CD4-positive, CD25-positive, alpha-beta regulatory T cell (primary cell): ENCODE data around the gene PIK3C2G. TPM values are rescaled to one million over a fixed set of nuclear protein-coding genes. Genes with fewer than 3 reads are reported as not detected.

Source experiments
- ATAC-seq, 2 donors: fragments of 150-1000 bp; cut with Tn5 transposase; one replicate each; pipeline ENCODE4 v1.10.0; 2021; ENCODE audit warnings: low read depth in 2 of 2, moderate number of reproducible peaks in 2 of 2, moderate library complexity in 1 of 2
- DNase-seq, 3 donors: peaks; one replicate each; pipeline versions ENCODE4 v3.0.0 to v3.0.0-alpha.2; 2012 to 2022; ENCODE audit warnings: mixed read lengths in 1 of 3
- H3K27ac ChIP-seq: one replicate; pipeline ENCODE4 v1.7.0; 2013; ENCODE audit warnings: mild to moderate bottlenecking, low read length; ENCODE audit not compliant: insufficient read depth, poor library complexity, severe bottlenecking
- H3K27me3 ChIP-seq: one replicate; pipeline ENCODE4 v1.7.0; 2013; ENCODE audit warnings: low read length; ENCODE audit not compliant: control insufficient read depth, insufficient read depth
- H3K36me3 ChIP-seq: one replicate; pipeline ENCODE4 v1.7.0; 2013; ENCODE audit warnings: mild to moderate bottlenecking, low read length, moderate library complexity; ENCODE audit not compliant: control insufficient read depth, insufficient read depth
- H3K4me1 ChIP-seq: 2 replicates; pipeline ENCODE4 v1.7.0; 2013; ENCODE audit warnings: mild to moderate bottlenecking, low read length; ENCODE audit not compliant: insufficient read depth, control insufficient read depth, poor library complexity, severe bottlenecking
- H3K4me3 ChIP-seq: one replicate; pipeline ENCODE4 v1.7.0; 2013; ENCODE audit warnings: low read depth, mild to moderate bottlenecking, low read length, moderate library complexity
- H3K9me3 ChIP-seq, 2 experiments: 1 replicate in 1 of 2; 2 replicates in 1 of 2; pipeline ENCODE4 v1.7.0; 2013; ENCODE audit warnings: low read length in 2 of 2, mild to moderate bottlenecking in 1 of 2, moderate library complexity in 1 of 2; ENCODE audit not compliant: control insufficient read depth in 2 of 2
- H3K27ac Mint-ChIP-seq, 3 donors: one replicate each; pipeline ENCODE4 v1.8.0; 2020 to 2022; ENCODE audit warnings: mild to moderate bottlenecking in 3 of 3, mixed read lengths in 3 of 3, moderate library complexity in 2 of 3
- H3K27me3 Mint-ChIP-seq: one replicate; pipeline ENCODE4 v1.8.0; 2022; ENCODE audit warnings: mild to moderate bottlenecking, mixed read lengths
- H3K36me3 Mint-ChIP-seq: one replicate; pipeline ENCODE4 v1.8.0; 2020; ENCODE audit warnings: mixed read lengths
- H3K4me1 Mint-ChIP-seq, 4 donors: one replicate each; pipeline ENCODE4 v1.8.0; 2020 to 2022; ENCODE audit warnings: mixed read lengths in 4 of 4, mild to moderate bottlenecking in 1 of 4
- H3K4me3 Mint-ChIP-seq, 4 donors: one replicate each; pipeline ENCODE4 v1.8.0; 2020 to 2022; ENCODE audit warnings: mild to moderate bottlenecking in 4 of 4, mixed read lengths in 4 of 4, moderate library complexity in 3 of 4
- H3K9me3 Mint-ChIP-seq, 7 donors: one replicate each; pipeline ENCODE4 v1.8.0; 2020 to 2022; ENCODE audit warnings: mixed read lengths in 7 of 7, mild to moderate bottlenecking in 3 of 7, moderate library complexity in 2 of 7
- polyA plus RNA-seq, 4 donors: library from polyadenylated mRNA; unstranded; fragments of 300-500 nt; fragmentation: Illumina TruSeq; gene quantifications; one replicate each; pipeline ENCODE4 v1.2.3, GENCODE V29; 2021
- total RNA-seq: library from RNA; stranded (reverse); gene quantifications from one replicate; pipeline ENCODE4 v1.2.3, GENCODE V29; 2022

PIK3C2G gene
- total and polyA plus RNA-seq, 5 donors from 2014 or later, result not detected

DNA sequence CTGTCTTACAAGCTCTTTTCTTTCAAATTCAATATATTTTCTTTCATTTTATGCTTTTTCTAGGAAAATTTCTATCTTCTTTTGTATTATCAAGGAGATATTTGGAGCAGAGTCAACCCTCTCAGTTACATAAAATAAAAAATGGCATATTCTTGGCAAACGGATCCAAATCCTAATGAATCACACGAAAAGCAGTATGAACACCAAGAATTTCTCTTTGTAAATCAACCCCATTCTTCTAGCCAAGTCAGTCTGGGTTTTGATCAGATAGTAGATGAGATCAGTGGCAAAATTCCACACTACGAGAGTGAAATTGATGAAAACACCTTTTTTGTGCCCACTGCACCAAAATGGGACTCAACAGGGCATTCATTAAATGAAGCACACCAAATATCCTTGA, 20.6 kb downstream of the PIK3C2G start:
- no peaks in the 10 kb centered on the region for H3K36me3 Mint-ChIP-seq
- Histone ChIP-seq H3K4me1 (no peaks in the 10 kb centered on the region), H3K27me3 (no peaks in the 10 kb centered on the region), H3K36me3 (no peaks in the 10 kb centered on the region), H3K4me3 (no peak overlapping the region), H3K9me3 (no peaks in the 10 kb centered on the region), H3K27ac (no peak overlapping the region)
- DNase-seq (no peak), ATAC-seq (no peak)
- no peak overlapping the region for H3K27ac Mint-ChIP-seq
- peaks cover 0 to 21% (median 3%) of the 10 kb centered on the region in 7 donors for H3K9me3 Mint-ChIP-seq
- no peaks in the 10 kb centered on the region for H3K4me1 Mint-ChIP-seq
- no peaks in the 10 kb centered on the region for H3K27me3 Mint-ChIP-seq
- H3K4me3 Mint-ChIP-seq, result no peak overlapping the region

DNA sequence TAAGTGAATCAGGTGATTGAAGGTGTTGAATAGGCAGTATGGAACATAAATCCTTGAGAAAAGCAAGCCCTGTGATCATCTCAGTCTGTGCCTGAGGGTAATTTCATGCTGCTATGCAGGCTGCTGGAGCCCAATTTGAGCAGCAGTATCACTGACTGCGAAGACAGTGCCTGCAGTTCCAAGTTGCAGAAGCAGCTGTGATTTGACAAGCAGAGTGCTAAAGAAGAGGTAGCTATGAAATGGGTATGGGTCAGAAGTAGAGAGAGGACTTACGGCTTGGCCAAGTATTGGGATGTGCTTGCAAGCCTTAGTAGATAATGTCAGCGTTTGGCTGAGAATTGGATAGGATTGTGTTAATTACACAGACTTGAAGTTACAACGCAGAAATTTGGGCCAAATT, 22.5 kb downstream of the PIK3C2G start:
- H3K9me3 ChIP-seq, result no peaks in the 10 kb centered on the region
- no peaks in the 10 kb centered on the region for H3K27me3 ChIP-seq
- no peaks in the 10 kb centered on the region for H3K4me1 ChIP-seq
- no peak overlapping the region for H3K27ac Mint-ChIP-seq
- H3K27me3 Mint-ChIP-seq, result no peaks in the 10 kb centered on the region
- peaks cover 0 to 25% (median 5%) of the 10 kb centered on the region in 7 donors for H3K9me3 Mint-ChIP-seq
- H3K4me3 Mint-ChIP-seq, result no peak overlapping the region
- no peak overlapping the region for H3K4me3 ChIP-seq
- no peak for DNase-seq
- H3K36me3 Mint-ChIP-seq, result no peaks in the 10 kb centered on the region
- no peaks in the 10 kb centered on the region for H3K36me3 ChIP-seq
- no peak overlapping the region for H3K27ac ChIP-seq
- no peak for ATAC-seq
- H3K4me1 Mint-ChIP-seq, result no peaks in the 10 kb centered on the region

DNA sequence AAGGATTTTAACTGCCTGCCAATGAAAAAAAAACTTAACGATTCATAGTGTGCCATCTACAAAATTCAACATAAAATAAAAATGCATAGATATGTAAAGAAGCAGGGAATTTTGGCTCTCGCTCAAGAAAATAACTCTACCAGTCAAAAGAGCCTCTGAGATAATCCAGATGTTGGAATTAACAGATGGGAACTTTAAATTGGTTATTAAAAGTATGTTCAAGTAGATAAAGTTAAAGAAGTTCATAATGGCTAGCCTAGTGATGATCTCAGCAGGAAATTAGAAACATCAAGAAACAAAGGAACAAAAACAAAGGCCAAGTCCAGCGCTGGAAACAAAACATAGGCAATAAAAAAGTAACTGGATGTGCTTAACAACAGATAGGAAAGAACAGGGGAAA, 23.1 kb downstream of the PIK3C2G start:
- Mint-ChIP-seq H3K4me3 (no peak overlapping the region), H3K9me3 (peaks cover 0 to 25% (median 5%) of the 10 kb centered on the region in 7 donors), H3K27me3 (no peaks in the 10 kb centered on the region), H3K4me1 (no peaks in the 10 kb centered on the region), H3K36me3 (no peaks in the 10 kb centered on the region), H3K27ac (peak overlapping the region in 1 of 3 donors; percentile 50)
- Histone ChIP-seq H3K9me3 (no peaks in the 10 kb centered on the region), H3K27ac (no peak overlapping the region), H3K4me1 (no peaks in the 10 kb centered on the region), H3K27me3 (no peaks in the 10 kb centered on the region), H3K4me3 (no peak overlapping the region), H3K36me3 (no peaks in the 10 kb centered on the region)
- DNase-seq (no peak), ATAC-seq (no peak)

DNA sequence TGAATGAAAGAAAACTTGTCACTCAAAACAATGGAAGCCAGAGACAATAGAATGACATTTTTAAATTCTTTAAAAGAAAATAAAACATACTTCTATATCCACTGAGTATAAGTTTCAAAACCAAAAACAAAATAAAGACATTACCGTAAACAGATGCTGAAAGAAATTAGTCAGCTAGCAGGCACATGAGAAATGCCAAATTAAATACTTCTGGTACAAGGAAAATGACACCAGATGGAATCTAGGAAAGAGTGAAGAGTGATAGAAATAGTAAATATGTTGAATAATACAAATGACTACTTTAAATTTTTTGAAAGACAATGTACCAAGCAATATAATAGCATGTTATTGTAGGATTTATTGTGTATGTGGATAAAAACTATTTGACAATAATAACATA, 23.8 kb downstream of the PIK3C2G start:
- no peak overlapping the region for H3K4me3 Mint-ChIP-seq

DNA sequence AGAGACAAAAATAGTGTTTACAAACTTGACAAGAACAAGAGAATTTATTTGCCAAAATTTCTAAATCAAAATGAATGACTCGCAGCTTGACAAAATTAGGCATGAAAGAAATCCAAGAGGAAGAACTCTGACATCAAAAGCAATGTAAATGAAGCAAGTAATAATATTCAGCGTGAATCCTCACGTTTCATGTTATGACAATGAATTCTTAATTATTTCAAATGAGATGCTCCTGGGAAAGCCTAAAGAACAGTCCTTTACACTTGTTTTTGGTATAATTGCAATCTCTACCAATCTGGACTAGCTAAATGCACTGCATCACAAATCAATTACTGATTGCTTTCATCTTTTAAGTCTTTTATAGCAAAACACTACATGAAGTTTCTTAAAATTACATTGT, 29.1 kb downstream of the PIK3C2G start:
- no peaks in the 10 kb centered on the region for H3K4me1 Mint-ChIP-seq
- ATAC-seq, result no peak

More for the DNA sequence above, 23.8 kb downstream of the PIK3C2G start:
- no peak overlapping the region for H3K4me3 ChIP-seq
- no peak for DNase-seq
- H3K9me3 Mint-ChIP-seq, result peaks cover 0 to 23% (median 5%) of the 10 kb centered on the region in 7 donors
- H3K27ac ChIP-seq, result no peak overlapping the region
- no peaks in the 10 kb centered on the region for H3K27me3 ChIP-seq
- H3K4me1 Mint-ChIP-seq, result no peaks in the 10 kb centered on the region
- ATAC-seq, result no peak
- no peaks in the 10 kb centered on the region for H3K36me3 ChIP-seq
- no peaks in the 10 kb centered on the region for H3K27me3 Mint-ChIP-seq
- H3K36me3 Mint-ChIP-seq, result no peaks in the 10 kb centered on the region
- no peak overlapping the region for H3K27ac Mint-ChIP-seq
- H3K9me3 ChIP-seq, result no peaks in the 10 kb centered on the region
- H3K4me1 ChIP-seq, result no peaks in the 10 kb centered on the region

DNA sequence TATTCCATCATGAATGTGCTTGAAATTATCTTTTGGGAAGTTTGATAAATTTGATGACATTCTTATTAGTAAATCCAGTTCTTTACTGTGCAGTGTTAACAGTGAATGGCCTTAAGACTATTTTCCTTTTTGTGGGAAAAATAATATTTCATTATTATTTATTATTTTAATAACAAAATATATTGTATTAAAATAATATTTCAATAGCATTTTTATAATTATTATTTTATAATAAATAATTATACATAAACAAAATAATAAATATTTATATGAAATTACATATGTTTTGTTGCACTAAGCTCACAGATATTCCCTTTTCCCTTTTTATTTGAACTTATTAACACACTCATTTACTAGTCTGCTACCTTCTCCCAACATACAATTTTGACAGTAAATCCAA, 33.6 kb downstream of the PIK3C2G start:
- H3K36me3 Mint-ChIP-seq, result no peaks in the 10 kb centered on the region
- no peaks in the 10 kb centered on the region for H3K27me3 Mint-ChIP-seq
- no peak overlapping the region for H3K27ac Mint-ChIP-seq
- ATAC-seq (no peak), DNase-seq (no peak)
- Histone ChIP-seq H3K4me1 (no peaks in the 10 kb centered on the region), H3K27me3 (no peaks in the 10 kb centered on the region), H3K36me3 (no peaks in the 10 kb centered on the region), H3K27ac (no peak overlapping the region), H3K4me3 (no peak overlapping the region), H3K9me3 (no peaks in the 10 kb centered on the region)
- H3K4me1 Mint-ChIP-seq, result no peaks in the 10 kb centered on the region
- no peak overlapping the region for H3K4me3 Mint-ChIP-seq
- H3K9me3 Mint-ChIP-seq, result peaks cover 0 to 19% (median 2%) of the 10 kb centered on the region in 7 donors

More for the DNA sequence above, 29.1 kb downstream of the PIK3C2G start:
- Histone ChIP-seq H3K4me1 (no peaks in the 10 kb centered on the region), H3K4me3 (no peak overlapping the region), H3K27ac (no peak overlapping the region), H3K27me3 (no peaks in the 10 kb centered on the region), H3K9me3 (no peaks in the 10 kb centered on the region), H3K36me3 (no peaks in the 10 kb centered on the region)
- no peaks in the 10 kb centered on the region for H3K36me3 Mint-ChIP-seq
- no peak overlapping the region for H3K27ac Mint-ChIP-seq
- H3K27me3 Mint-ChIP-seq, result no peaks in the 10 kb centered on the region
- H3K4me3 Mint-ChIP-seq, result no peak overlapping the region
- no peak for DNase-seq
- H3K9me3 Mint-ChIP-seq, result peaks cover 0 to 8% (median 2%) of the 10 kb centered on the region in 7 donors

DNA sequence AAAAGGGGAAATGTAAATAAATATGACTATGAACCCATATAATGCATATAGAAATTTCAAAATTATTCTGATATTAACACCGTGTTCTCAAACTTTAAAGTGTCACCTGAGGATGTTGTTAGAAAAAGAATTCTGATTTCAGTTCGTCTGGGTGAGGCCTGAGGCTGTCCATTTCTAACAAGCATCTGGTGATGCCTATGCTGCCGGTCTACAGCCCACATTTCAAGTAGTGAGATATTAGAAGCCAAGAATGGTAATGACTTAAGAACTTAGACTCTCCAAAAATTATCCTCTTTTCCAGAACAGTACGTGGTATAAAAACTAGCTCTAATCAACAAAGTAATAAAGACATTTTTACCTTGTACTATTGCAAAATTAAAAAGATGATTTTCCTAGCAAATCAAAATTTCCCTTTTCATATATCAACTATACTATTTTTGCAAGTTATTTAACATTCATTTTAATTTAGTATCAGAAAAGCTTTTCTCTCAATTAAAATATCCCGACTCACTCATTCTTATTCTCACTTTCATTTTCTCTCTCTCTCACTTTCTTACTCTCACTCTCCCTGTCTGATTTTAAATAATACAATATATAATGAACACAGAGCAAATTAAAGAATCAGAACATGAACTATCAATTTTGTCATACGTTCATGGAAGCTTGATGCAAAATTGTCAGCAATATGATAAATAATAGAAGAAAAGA, 35.0 kb downstream of the PIK3C2G start:
- peaks cover 4 to 8% of the 10 kb centered on the region in 2 experiments for H3K9me3 ChIP-seq
- H3K27me3 ChIP-seq, result no peaks in the 10 kb centered on the region
- Mint-ChIP-seq H3K36me3 (no peaks in the 10 kb centered on the region), H3K27me3 (no peaks in the 10 kb centered on the region), H3K27ac (no peak overlapping the region), H3K9me3 (peaks cover 0 to 28% (median 4%) of the 10 kb centered on the region in 7 donors), H3K4me1 (no peaks in the 10 kb centered on the region), H3K4me3 (no peak overlapping the region)
- no peak for DNase-seq
- no peak overlapping the region for H3K27ac ChIP-seq
- H3K4me3 ChIP-seq, result no peak overlapping the region
- no peaks in the 10 kb centered on the region for H3K4me1 ChIP-seq
- ATAC-seq, result no peak
- H3K36me3 ChIP-seq, result no peaks in the 10 kb centered on the region

DNA sequence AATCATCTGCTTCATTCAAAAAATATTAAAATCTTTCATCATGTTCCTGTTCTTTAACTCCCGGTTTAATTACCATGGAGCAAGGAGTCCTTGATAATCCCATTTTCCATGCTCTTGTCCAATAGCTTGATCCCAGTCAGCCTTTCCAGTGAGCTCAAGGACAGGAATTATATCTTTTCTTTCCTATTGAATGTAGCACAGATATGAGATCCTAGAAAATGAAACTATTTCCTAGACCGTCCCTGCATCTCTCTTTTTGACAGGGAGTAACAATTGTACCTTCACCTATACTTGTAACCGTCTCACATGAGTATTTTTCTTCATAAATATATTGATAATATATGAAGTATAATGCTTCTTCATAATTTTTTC, 35.6 kb downstream of the PIK3C2G start:
- H3K27ac ChIP-seq, result no peak overlapping the region
- no peaks in the 10 kb centered on the region for H3K4me1 ChIP-seq
- DNase-seq (no peak), ATAC-seq (no peak)
- H3K4me1 Mint-ChIP-seq, result no peaks in the 10 kb centered on the region
- H3K9me3 ChIP-seq, result peaks cover 4 to 12% of the 10 kb centered on the region in 2 experiments
- H3K4me3 Mint-ChIP-seq, result no peak overlapping the region
- no peaks in the 10 kb centered on the region for H3K36me3 Mint-ChIP-seq
- no peak overlapping the region for H3K27ac Mint-ChIP-seq
- H3K9me3 Mint-ChIP-seq, result peaks cover 0 to 33% (median 5%) of the 10 kb centered on the region in 7 donors
- no peaks in the 10 kb centered on the region for H3K27me3 ChIP-seq
- H3K36me3 ChIP-seq, result no peaks in the 10 kb centered on the region
- H3K4me3 ChIP-seq, result no peak overlapping the region
- H3K27me3 Mint-ChIP-seq, result no peaks in the 10 kb centered on the region
